Measurements from ENCODE around the gene ARHGEF4. TPM values are rescaled to one million over a fixed set of nuclear protein-coding genes. Genes with fewer than 3 reads are reported as not detected.

The ARHGEF4 gene
- polyA plus RNA-seq, 1 donor (not counting 4 experiments of a cell fraction or from before 2014, with no cell fraction given) = 22.6 TPM

DNA sequence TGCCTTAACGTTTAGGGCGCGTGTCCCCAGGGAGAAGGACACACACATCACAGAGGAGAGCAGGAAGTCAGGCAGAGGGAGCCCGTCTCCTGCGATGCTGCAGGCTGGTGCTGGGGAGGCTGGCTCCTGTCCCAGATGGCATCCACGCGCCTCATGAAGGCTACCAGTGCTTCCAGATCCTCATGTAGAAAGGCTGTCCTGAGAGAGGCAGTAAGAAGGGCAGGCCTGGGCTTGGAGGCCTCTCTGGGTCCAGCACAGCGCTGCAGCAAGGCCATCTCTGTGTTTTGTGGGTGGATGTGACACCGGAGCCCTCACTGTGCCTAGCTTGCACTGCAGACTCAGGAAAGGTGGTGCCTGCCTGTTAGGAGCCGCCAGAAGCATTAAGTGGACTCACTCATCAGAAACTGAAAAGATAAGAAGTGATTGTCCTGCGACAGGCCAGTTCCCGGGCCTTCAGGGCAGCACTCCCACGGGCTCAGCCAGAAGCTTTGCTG lies 193.8 kb downstream of the ARHGEF4 start:
- no peaks in the 10 kb centered on the region for H3K79me2 ChIP-seq (ENCODE audit: control insufficient read depth, insufficient read depth, low read length)
- dilution Hi-C loops (cut with MboI; ENCODE audit: extremely low pct_ligation_motif_present, low sequenced_read_pairs) = no loop called here
- peaks cover 12% of the 10 kb centered on the region for H3K4me1 ChIP-seq (ENCODE audit: control insufficient read depth, extremely low read depth, insufficient read depth, low read length)
- peaks cover 0 to 12% of the 10 kb centered on the region in 2 experiments for H3K36me3 ChIP-seq (ENCODE audit: control insufficient read depth in 2 of 2, extremely low read depth in 1 of 2, insufficient read depth in 2 of 2, low read length in 2 of 2)
- no peak for DNase-seq (ENCODE audit: low read depth, low spot score)
- no peak overlapping the region for H3K9ac ChIP-seq (ENCODE audit: control insufficient read depth, extremely low read depth, insufficient read depth, low read length)
- no peaks in the 10 kb centered on the region for H4K20me1 ChIP-seq (ENCODE audit: control insufficient read depth, extremely low read depth, insufficient read depth, low read length)
- TF ChIP-seq, protein P1, sequence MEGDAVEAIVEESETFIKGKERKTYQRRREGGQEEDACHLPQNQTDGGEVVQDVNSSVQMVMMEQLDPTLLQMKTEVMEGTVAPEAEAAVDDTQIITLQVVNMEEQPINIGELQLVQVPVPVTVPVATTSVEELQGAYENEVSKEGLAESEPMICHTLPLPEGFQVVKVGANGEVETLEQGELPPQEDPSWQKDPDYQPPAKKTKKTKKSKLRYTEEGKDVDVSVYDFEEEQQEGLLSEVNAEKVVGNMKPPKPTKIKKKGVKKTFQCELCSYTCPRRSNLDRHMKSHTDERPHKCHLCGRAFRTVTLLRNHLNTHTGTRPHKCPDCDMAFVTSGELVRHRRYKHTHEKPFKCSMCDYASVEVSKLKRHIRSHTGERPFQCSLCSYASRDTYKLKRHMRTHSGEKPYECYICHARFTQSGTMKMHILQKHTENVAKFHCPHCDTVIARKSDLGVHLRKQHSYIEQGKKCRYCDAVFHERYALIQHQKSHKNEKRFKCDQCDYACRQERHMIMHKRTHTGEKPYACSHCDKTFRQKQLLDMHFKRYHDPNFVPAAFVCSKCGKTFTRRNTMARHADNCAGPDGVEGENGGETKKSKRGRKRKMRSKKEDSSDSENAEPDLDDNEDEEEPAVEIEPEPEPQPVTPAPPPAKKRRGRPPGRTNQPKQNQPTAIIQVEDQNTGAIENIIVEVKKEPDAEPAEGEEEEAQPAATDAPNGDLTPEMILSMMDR (optimal IDR thresholded peaks at IDR 0.05 in 1 of 3, IDR thresholded peaks at IDR 0.05 in 1 of 3, conservative IDR thresholded peaks at IDR 0.05 in 1 of 3; ENCODE audit: extremely low read depth in 1 of 3, insufficient read depth in 2 of 3, low read length in 3 of 3) = no peak
- TF ChIP-seq EZH2 (IDR thresholded peaks at IDR 0.05; ENCODE audit: low read length) = no peak
- peaks cover 7% of the 10 kb centered on the region for H3K9me3 ChIP-seq (ENCODE audit: control insufficient read depth, low read depth, low read length)
- H3K4me2 ChIP-seq (ENCODE audit: control insufficient read depth, extremely low read depth, insufficient read depth, low read depth, low read length) = no peak overlapping the region
- H3K27me3 ChIP-seq (ENCODE audit: control insufficient read depth, extremely low read depth, insufficient read depth, low read length) = no peaks in the 10 kb centered on the region
- no peak overlapping the region for H3K4me3 ChIP-seq (ENCODE audit: control insufficient read depth in 2 of 3, extremely low read depth in 1 of 3, insufficient read depth in 2 of 3, low read depth in 1 of 3, low read length in 3 of 3)
- H2AFZ ChIP-seq (ENCODE audit: control insufficient read depth, low read length) = no peak overlapping the region
- no peak for FAIRE-seq
- no peak overlapping the region for H3K27ac ChIP-seq (ENCODE audit: control insufficient read depth, insufficient read depth, low read length)
- H3K9me1 ChIP-seq (ENCODE audit: control insufficient read depth, extremely low read depth, insufficient read depth, low read length) = no peaks in the 10 kb centered on the region

DNA sequence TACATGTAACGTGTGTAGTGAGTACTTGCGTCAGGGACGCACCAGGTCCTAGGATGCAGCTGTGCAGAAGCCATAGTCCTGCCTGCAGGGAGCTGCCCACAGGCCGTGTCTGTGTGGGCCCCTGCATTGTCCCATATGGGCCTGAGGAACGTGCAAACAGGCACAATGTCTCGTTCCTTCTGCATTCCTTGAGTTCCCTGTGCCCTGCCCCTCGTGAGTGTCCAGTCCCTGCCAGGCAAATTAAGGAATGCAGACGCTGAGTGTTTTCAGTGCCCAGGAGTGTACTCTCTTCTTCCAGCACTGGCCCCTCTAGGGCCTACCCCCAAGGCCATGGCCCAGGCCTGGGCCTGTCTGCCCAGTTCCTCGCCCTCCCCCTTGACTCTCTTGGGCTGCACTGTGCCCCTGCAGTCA lies 194.7 kb downstream of the ARHGEF4 start:
- H3K9me3 ChIP-seq (ENCODE audit: control insufficient read depth, low read depth, low read length) = peaks cover 7% of the 10 kb centered on the region
- H3K9ac ChIP-seq (ENCODE audit: control insufficient read depth, extremely low read depth, insufficient read depth, low read length) = no peak overlapping the region
- no peak overlapping the region for H2AFZ ChIP-seq (ENCODE audit: control insufficient read depth, low read length)
- peaks cover 0 to 13% of the 10 kb centered on the region in 2 experiments for H3K36me3 ChIP-seq (ENCODE audit: control insufficient read depth in 2 of 2, extremely low read depth in 1 of 2, insufficient read depth in 2 of 2, low read length in 2 of 2)
- no peaks in the 10 kb centered on the region for H3K79me2 ChIP-seq (ENCODE audit: control insufficient read depth, insufficient read depth, low read length)
- DNase-seq (ENCODE audit: low read depth, low spot score) (no peak), FAIRE-seq (no peak)
- peaks cover 12% of the 10 kb centered on the region for H3K4me1 ChIP-seq (ENCODE audit: control insufficient read depth, extremely low read depth, insufficient read depth, low read length)
- dilution Hi-C loops (cut with MboI; ENCODE audit: extremely low pct_ligation_motif_present, low sequenced_read_pairs) = no loop called here
- no peaks in the 10 kb centered on the region for H4K20me1 ChIP-seq (ENCODE audit: control insufficient read depth, extremely low read depth, insufficient read depth, low read length)
- no peak overlapping the region for H3K4me3 ChIP-seq (ENCODE audit: control insufficient read depth in 2 of 3, extremely low read depth in 1 of 3, insufficient read depth in 2 of 3, low read depth in 1 of 3, low read length in 3 of 3)
- TF ChIP-seq, protein P1 (optimal IDR thresholded peaks at IDR 0.05 in 1 of 3, IDR thresholded peaks at IDR 0.05 in 1 of 3, conservative IDR thresholded peaks at IDR 0.05 in 1 of 3; ENCODE audit: extremely low read depth in 1 of 3, insufficient read depth in 2 of 3, low read length in 3 of 3) = no peak
- no peak for TF ChIP-seq EZH2 (IDR thresholded peaks at IDR 0.05; ENCODE audit: low read length)
- H3K4me2 ChIP-seq (ENCODE audit: control insufficient read depth, extremely low read depth, insufficient read depth, low read depth, low read length) = no peak overlapping the region
- no peaks in the 10 kb centered on the region for H3K27me3 ChIP-seq (ENCODE audit: control insufficient read depth, extremely low read depth, insufficient read depth, low read length)
- no peak overlapping the region for H3K27ac ChIP-seq (ENCODE audit: control insufficient read depth, insufficient read depth, low read length)
- no peaks in the 10 kb centered on the region for H3K9me1 ChIP-seq (ENCODE audit: control insufficient read depth, extremely low read depth, insufficient read depth, low read length)

Data from keratinocyte (primary cell).